Bone marrow (tissue), 2 donors: ENCODE data around the gene WDR45B.
"Not testable (repeated sequence)": the region's sequence is repeated elsewhere in the genome, so short reads cannot be mapped to it uniquely, and the experiment has no call there.

Source experiments
- DNase-seq, 2 donors: peaks; one replicate each; lab custom pipeline; 2025; lab: John Stamatoyannopoulos, UW

The WDR45B gene

DNA sequence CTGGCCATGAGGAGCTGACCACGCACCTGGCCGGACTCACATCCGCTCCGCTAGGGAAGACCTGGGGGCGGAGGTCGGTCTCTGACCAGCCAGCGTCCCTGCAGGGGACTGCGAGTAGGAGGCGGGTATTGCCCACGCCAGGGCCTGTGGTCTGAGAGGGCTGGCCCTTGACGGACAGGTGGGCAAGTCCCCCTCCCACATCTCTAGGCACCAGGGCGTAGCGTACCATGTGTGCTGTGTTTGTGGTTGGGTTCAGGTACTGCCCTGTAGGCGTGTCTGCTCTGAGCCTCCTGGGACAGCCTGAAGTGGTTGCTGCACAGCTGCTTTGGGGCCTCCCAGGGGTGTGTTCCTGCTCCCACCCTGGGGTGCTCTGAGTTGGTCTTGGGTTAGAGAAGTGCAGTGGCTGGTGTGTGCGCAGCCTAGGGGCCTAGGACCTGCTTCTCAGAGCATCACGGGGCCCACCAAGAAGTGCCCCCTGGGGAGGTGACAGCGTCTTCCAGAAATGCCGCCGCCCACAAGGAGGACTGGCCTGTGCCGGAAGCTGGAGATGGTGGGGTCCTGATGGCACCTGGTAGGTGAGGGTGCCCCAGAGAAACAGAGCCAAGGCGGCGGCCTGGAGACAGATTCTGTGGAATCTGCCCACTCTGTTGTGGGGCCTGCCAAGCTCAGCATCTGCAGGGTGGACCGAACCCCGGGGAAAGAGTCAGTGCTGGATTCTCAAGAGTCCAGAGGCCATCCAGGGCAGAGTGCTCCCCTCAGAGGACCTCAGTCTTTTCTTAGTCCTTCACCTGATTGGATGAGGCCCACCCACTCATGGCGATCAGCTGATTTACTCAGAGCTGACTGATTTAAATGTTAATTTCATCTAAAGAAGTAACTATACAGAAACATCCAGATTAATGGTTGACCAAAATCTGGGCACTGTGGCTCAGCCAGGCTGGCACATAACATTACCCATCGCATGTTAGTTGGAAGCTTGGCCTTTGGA lies 48.3 kb downstream of the WDR45B start:
- DNase-seq, result no peak

DNA sequence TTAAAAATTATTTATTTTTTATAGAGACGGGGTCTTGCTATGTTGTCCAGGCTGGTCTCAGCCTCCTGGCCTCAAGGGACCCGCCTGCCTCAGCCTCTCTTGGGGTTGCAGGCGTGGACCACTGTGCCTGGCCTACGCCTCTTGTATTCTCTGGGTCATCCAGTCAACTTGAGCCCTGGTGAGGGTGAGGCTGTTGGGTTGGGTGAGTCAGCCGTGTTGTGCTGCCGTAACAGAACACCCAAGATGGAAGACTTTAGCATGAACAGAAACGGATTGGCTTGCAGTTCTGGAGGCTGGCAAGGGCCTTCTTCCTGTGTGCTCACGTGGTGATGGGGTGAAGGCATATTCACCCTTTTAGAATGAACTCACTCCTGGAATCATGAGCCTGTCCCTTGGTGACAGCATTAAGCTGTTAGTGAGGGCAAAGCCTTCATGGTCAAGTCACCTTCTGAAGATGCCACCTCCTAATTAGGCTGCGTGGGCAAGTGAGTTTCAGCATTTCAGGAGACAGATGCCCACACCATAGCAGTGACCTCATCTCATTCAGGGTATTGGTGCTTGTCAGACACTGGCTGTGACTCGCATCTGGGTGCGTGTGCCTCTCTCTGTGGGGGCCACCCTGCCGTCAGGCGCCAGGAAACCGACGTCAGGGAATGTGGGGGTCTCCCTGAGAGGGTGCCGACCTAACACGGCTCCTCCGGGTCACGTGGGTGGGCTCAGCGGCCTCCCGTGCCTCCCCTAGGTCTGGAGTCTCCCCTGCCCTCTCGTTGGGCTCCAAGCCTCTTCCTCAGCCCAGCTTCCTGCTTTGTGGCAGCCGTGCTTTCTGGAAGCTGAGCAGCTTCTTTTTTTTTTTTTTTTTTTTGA lies 49.8 kb downstream of the WDR45B start:
- DNase-seq, result no peak

DNA sequence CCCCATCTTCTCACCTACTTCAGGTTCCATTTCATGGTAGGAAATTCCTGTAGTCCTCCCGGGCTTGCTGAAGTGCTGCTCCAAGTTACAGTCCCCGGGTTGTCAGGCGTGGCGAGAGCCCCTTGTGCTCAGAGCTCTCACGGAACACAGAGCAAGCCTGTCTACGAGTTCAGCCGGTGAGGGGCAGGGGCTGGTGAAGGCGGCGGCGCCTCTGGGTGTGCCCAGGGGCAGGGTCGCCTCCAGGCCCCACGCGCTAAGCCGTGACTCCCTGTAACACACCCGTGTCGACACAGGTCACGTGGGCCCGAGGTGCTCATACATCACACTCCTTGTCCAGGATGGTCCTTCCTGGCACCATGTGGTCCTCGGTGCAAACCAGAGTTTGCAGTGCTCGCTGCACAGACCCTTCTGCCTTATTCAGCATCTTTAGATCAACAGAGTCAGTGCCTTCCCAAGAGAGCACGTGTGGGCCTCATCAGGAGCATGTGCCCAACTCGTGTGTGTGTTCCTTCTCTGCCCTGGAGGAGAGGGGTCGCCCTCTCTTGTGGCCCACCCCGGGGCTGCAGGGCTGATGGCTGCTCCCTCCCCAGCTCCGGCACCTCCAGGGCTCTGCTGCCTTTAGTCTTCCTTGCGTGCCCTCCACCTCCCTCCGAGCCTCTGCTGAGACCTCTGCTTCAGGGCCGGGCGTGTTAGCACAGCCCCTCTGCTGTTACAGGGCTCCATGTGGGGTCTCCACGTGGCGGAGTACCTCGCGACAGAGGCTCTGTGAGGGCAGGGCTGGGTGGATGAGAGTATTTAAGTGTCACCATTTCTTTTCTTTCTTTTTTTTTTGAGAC lies 51.2 kb downstream of the WDR45B start:
- no peak for DNase-seq

DNA sequence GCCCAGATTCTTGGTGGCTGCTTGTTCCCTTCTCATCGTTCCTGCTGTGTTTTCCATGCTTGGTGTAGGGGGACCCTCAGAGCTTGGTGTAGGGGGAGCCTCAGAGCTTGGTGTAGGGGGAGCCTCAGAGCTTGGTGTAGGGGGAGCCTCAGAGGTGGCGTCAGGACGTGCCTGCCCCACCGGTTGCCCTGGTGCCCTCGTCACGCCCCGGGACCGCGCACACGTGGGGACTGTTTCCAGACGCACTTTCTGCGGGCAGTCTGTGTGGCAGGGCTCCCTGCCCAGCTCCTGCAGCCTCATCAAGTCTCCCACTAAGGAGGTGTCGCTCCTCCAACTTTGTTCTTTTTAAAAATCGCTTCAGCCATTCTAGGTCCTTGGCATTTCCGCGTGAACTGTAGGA lies 51.9 kb downstream of the WDR45B start:
- DNase-seq, result no peak

DNA sequence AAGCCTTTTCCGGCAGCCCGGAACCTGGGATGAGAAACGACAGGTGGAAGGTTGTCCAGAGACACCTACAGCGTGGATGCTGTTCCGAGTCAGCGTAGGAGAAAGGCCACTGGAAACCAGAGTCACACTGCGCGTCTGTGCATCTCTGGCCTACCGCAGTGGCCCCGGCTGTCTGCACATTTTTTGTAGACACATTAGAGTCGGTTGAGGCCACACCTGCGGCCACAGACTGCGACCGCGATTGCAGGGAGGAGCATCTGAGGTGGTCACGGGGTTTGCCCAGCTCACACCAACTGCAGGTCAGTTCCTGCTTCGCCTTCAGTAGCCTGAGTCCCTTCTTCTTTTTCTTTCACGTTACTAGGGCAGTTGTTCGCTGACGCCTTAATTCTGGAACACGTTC lies 52.4 kb downstream of the WDR45B start:
- DNase-seq, result no peak

DNA sequence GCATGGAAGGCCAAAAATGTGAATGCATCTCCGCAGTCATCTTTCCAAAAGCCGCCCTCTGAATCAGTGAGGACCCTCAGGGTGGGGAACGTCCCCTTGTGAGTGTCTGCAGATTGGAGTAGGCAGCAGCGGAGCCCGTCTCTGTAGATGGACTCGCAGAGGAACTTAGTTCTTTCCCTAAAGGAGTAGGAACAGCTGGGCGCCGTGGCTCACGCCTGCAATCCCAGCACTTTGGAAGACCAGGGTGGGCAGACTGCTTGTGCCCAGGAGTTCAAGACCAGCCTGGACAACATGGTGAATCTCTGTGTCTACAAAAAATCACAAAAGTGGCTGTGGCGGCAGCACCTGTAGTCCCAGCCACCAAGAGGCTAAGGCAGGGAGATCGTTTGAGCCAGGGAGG lies 53.7 kb downstream of the WDR45B start:
- DNase-seq, result no peak

DNA sequence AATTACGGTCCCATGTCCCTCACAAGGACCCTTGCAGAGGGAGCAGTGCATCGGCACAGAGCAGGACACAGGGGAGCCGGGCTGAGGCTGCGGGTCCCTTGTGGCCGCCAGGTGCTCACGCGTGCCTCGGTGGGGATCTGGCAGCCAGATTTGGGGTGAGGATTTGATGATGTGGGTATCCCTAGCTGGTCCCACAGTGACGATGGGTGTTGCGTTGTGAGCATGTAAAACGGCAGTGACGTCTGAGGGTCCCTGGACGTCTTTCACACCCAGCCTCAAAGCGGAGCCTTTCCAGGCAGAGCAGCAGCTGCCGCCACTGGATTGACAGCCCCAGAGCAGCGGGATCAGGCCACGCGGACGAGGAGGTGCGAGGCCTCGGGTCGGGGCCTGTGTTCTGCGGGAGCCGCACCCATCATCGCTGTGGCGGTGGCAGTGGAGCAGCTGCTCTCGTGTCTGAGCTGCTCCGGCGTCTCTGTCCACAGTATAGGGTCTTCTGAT lies 54.6 kb downstream of the WDR45B start:
- no peak for DNase-seq

DNA sequence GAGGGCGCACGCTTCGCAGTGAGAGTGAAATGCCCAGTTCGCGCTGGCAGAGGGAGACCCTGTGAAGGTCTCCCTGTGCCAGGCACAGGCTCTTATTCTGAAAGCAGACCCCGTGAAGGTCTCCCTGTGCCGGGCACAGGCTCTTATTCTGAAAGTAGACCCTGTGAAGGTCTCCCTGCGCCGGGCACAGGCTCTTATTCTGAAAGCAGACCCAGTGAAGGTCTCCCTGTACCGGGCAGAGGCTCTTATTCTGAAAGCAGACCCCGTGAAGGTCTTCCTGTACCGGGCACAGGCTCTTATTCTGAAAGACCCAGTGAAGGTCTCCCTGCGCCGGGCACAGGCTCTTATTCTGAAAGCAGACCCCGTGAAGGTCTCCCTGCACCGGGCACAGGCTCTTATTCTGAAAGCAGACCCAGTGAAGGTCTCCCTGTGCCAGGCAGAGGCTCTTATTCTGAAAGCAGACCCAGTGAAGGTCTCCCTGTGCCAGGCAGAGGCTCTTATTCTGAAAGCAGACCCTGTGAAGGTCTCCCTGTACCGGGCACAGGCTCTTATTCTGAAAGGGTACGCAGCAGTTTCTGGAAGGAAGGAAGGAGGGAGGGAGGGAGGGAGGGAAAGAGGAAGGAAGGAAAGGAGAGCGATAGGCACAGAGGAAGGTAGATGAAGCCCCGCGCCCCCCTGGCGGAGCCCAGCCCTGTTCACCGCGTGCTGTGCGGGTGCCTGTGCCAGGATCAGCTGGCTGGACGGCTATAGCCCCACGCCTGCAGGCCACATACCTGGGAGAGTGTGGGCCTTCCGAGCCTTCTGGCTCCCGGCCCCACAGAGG lies 55.3 kb downstream of the WDR45B start:
- peak in 1 of 2 donors; percentile 84 for DNase-seq

DNA sequence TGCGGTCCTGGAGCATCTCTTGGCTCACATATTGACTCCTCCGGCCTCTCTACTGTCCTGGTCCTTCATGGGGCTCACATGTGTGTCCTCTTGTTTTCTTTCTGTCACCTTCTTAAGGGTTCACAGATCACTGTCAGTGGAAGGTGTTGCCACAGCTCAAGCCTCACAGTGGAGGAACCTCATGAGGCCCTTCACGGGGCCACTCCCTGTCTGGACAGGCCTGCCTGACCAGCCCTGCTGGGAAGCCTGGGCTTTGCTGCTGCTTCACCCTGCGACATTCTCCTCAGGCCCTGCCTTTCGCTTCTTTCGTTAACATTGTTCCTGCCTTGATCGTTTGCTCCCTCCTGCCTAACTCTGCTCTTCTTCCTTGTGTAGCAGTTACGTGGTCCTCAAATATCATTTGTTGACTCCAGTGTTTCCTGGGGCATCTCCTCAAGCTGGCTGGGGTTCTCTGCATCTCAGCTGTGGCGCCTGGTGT lies 55.9 kb downstream of the WDR45B start:
- no peak for DNase-seq

DNA sequence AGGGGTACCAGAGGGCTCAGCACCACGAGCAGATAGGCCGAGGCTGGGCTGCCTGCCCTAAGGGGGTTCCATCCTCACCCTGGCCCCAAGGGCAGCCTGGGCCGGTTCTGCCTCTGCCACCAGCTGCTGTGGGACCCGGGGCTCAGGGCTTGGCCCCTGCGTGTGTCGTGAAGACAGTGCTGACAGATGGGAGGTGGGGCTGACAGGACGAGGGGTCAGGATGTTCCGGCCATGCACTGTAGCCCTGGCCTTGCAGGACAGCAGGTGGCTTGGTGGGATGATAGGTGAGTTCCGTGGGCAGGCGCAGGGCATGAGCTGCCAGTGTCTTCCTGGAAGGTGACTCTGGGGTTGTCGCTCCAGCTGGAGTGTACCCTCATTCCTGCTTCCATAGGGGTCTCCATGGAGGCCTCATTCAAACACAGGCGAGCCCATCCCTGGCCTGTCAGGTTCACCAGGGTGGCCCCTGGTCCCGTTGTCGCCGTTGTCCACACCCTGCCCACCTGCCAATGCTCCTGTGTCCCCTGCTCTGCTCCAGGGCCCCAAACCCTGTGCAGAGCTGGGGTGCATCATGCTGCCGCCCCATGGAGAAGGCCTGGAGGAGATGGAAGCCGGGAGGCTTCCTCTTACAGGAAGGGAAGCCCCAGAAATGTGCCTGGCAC lies 57.2 kb downstream of the WDR45B start:
- no peak for DNase-seq

DNA sequence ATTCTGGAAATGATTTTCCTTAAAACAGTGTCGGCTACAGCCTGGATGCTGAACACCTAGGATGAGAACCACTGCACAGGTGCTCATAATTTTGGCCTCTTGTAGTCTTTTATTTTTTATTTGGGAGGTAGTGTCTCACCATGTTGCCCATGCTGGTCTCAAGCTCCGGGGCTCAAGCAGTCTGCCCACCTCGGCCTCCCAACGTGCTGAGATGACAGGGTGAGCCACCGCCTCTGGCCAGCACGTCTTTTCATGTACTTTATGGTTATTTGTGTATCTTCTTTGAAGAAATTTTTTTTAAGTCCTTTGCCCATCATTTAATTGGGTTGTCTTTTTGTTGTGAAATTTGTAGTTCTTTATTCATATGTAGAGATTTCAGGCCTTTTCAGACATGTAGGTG lies 58.0 kb downstream of the WDR45B start:
- no peak for DNase-seq

DNA sequence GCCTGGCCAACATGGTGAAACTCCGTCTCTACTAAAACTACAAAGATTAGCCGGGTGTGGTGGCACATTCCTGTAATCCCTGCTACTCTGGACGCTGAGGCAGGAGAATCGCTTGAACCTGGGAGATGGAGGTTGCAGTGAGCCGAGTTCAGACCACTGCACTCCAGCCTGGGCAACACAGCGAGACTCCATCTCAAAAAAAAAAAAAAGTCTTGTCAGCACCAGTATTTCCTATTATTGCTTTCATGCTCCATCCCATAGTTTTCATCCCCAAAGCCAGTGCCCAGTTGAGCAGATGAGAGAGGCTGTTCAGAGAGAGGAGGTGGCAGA lies 58.4 kb downstream of the WDR45B start:
- DNase-seq, result no peak

DNA sequence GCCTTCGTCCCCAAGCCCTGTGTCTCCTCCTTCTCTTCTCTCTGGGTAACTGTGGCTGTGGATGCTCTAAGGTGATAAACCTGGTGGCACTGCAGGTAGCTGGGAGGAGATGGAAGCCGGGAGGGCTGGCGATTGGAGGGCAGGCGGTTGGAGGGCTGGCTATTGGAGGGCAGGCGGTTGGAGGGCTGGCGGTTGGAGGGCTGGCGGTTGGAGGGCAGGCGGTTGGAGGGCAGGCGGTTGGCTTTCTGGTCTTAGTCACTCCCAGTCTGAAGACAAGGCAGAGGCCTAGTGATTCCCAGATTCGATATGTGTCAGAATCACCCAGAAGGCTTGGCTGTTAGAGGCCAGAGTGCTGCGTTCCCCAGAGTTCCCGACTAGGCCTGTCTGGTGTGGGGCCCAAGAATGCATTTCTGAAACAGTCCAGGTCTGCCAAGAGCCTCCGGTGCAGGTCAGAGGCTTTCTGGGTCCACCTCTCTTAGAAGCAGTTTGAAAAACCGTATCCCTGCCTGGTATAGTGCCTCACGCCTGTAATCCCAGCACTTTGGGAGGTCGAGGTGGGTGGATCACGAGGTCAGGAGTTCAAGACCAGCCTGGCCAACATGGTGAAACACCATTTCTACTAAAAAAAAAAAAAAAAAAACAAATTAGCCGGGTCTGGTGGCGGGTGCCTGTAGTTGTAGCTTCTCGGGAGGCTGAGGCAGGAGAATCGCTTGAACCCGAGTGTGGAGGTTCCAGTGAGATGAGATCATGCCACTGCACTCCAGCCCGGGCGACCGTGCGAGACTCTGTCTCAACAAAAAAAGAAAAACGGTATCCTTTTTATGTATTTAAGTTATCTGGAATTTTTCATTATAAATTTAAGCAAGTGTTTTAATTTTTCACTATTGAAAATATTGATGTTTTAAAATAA lies 59.7 kb downstream of the WDR45B start:
- no peak for DNase-seq

DNA sequence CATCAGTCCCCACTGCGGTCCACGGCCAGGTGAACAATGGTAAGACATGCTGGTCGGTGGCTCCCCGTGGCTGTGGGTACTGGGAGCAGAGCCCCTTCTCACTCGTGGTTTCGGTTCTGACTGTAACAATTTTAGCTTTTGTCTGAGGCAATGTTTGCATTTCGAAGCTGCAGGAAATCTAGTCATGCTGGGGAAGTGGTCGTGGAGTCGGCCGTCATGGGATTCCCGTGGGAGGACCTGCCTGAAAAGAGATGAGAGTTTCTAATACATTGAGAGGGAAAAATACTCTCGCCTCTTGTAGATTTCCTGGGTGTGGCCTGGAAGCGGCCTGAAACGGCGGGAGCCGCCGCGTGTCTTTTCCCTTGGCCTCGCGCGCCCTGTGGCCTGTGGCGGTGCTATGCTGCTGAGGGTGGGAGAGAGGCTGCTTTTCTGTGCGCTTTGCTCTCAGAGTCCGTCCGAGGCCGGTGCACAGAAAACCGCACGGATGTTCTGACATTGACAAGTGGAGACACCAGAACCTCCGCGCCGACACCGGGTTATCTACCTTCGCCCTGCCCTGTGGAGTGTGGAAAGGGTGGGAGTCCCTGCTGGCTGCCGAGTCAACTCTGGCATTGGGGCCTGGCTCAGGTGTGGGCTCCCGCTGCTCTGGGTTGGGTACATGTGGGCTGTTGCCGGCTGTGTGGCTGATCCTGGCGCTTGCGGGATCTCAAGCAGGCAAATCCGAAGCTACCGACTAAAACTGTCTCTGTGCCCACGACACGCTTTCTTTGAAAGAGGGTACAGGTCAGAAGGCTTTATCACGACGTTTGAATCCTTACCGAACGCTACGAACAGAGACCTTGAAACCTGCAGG lies 60.8 kb downstream of the WDR45B start:
- peak in 1 of 2 donors; percentile 45 for DNase-seq

DNA sequence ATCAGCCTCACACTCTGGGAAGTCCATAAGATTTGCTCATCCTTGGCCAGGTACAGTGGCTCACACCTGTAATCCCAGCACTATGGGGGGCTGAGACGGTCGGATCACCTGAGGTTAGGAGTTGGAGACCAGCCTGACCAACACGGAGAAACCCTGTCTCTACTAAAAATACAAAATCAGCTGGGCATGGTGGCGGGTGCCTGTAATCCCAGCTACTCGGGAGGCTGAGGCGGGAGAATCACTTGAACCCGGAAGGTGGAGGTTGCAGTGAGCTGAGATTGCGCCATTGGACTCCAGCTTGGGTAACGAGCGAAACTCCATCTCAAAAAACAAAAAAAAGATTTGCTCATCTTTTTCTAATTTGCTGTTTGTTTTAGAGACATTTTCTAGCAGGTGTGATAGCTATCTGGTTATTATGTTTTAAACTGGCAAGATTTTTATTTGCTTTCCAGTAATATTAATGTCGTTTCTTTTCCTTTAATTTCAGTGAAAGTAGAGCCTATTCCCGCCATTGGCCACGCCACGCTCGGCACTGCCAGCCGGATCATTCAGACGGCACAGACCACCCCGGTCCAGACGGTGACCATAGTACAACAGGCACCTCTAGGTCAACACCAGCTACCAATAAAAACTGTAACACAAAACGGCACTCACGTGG lies 61.5 kb downstream of the WDR45B start:
- DNase-seq, result no peak

DNA sequence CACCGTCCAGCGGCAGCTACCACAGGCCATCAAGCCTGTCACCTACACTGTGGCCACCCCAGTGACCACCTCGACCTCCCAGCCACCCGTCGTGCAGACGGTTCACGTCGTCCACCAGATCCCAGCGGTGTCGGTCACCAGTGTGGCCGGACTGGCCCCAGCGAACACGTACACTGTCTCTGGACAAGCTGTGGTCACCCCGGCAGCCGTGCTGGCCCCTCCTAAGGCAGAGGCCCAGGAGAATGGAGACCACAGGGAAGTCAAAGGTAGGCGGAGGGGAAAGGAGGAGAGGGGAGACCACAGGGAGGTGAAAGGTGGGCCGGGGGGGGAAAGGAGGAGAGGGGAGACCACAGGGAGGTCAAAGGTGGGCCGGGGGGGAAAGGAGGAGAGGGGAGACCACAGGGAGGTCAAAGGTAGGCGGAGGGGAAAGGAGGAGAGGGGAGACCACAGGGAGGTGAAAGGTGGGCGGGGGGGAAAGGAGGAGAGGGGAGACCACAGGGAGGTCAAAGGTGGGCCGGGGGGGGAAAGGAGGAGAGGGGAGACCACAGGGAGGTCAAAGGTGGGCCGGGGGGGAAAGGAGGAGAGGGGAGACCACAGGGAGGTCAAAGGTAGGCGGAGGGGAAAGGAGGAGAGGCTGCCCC lies 62.2 kb downstream of the WDR45B start:
- not testable (repeated sequence) for DNase-seq

DNA sequence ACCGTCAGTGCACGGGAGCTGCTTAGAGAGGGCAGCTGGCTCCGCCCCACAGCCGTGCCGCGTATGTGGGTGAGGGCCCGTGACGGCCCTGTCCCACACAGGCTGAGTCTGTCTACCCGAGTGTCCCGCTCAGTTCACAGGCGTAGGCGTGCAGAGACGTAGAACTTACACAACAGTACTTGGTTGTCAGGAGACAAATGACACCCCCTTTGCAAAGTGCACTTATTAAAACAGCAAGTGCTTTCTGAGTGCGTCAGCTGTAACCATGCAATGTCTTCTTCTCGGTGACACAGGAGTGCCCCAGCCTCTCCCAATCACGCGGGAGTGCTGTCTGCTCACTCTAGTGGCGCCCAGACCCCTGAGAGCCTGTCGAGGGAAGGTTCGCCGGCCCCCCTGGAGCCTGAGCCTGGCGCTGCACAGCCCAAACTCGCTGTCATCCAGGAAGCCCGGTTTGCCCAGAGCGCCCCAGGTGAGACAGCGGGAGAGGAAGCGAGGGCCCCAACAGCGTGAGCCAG lies 64.5 kb downstream of the WDR45B start:
- no peak for DNase-seq
